PC-3 (cell line): ENCODE measurements around the gene FOXP1. TPM values are rescaled to one million over a fixed set of nuclear protein-coding genes. Genes with fewer than 3 reads are reported as not detected.

Experiments
- ATAC-seq: fragments of 200-7000 bp; cut with Tn5 transposase; 2 replicates; pipeline ENCODE4 v1.9.1; 2020; ENCODE audit warnings: mild to moderate bottlenecking, moderate library complexity
- BruUV-seq: library from RNA; stranded (reverse); fragments of 400-500 nt; replicated peaks from 2 replicates; lab custom pipeline; 2021; lab: Mats Ljungman, UMichigan
- CTCF ChIA-PET: fragments of 300-600 bp; sonication (Branson Sonifier 250); formaldehyde crosslinking; loops from one replicate; lab custom pipeline; 2022; ENCODE audit warnings: antibody characterized with exemption; lab: Charles Lee
- POLR2A ChIA-PET: fragments of 300-600 bp; sonication (Branson Sonifier 250); formaldehyde crosslinking; loops from one replicate; lab custom pipeline; 2022; ENCODE audit warnings: antibody characterized with exemption; ENCODE audit not compliant: unreplicated experiment; lab: Charles Lee
- DNase-seq: peaks from one replicate; pipeline ENCODE4 v3.0.0-alpha.2; 2015
- H2AFZ ChIP-seq: fragments of 300-600 bp; sonication (generic); 2 replicates; pipeline ENCODE4 v1.6.0; 2016; ENCODE audit warnings: antibody characterized with exemption, low read length
- H3F3A ChIP-seq: fragments of 300-600 bp; sonication (generic); one replicate; pipeline ENCODE4 v1.6.0; 2017; ENCODE audit warnings: antibody characterized with exemption, low read length, control low read depth, mild to moderate bottlenecking; ENCODE audit not compliant: unreplicated experiment
- H3K27ac ChIP-seq: fragments of 300-600 bp; sonication (generic); 2 replicates; pipeline ENCODE4 v1.5.1; 2016; ENCODE audit warnings: mild to moderate bottlenecking, low read length
- H3K27me3 ChIP-seq: fragments of 300-600 bp; sonication (generic); 2 replicates; pipeline ENCODE4 v1.6.1; 2016; ENCODE audit warnings: low read length, mixed read lengths
- H3K36me3 ChIP-seq: fragments of 300-600 bp; sonication (generic); 2 replicates; pipeline ENCODE4 v1.6.1; 2016; ENCODE audit warnings: low read depth, mixed run types, low read length, mixed read lengths
- H3K4me1 ChIP-seq: fragments of 300-600 bp; sonication (generic); 2 replicates; pipeline ENCODE4 v1.5.1; 2016; ENCODE audit warnings: low read length; ENCODE audit not compliant: insufficient read depth
- H3K4me2 ChIP-seq: fragments of 300-600 bp; sonication (generic); 2 replicates; pipeline ENCODE4 v1.6.0; 2016; ENCODE audit warnings: low read length
- H3K4me3 ChIP-seq: fragments of 300-600 bp; sonication (generic); 2 replicates; pipeline ENCODE4 v1.5.1; 2016; ENCODE audit warnings: mild to moderate bottlenecking, low read length, mixed read lengths
- H3K79me2 ChIP-seq: fragments of 300-600 bp; sonication (generic); 2 replicates; pipeline ENCODE4 v1.6.1; 2017; ENCODE audit warnings: low read length, mixed read lengths
- H3K9ac ChIP-seq: fragments of 300-600 bp; sonication (generic); 2 replicates; pipeline ENCODE4 v1.6.0; 2016; ENCODE audit warnings: mild to moderate bottlenecking, low read length
- H3K9me2 ChIP-seq: fragments of 300-600 bp; sonication (generic); replicated peaks from 2 replicates; pipeline ENCODE4 v1.6.1; 2016; ENCODE audit warnings: mixed run types, low read length, mixed read lengths
- H3K9me3 ChIP-seq: fragments of 300-600 bp; sonication (generic); 2 replicates; pipeline ENCODE4 v1.6.1; 2016; ENCODE audit warnings: low read length, mixed read lengths
- H4K20me1 ChIP-seq: fragments of 300-600 bp; sonication (generic); 2 replicates; pipeline ENCODE4 v1.6.1; 2016; ENCODE audit warnings: low read length, mixed read lengths
- CTCF ChIP-seq: fragments of 300-600 bp; sonication (generic); conservative IDR thresholded peaks from 2 replicates; pipeline ENCODE4 v1.5.1; 2017; ENCODE audit warnings: antibody characterized with exemption, low read depth, mild to moderate bottlenecking, low read length
- EZH2 ChIP-seq: fragments of 300-600 bp; sonication (generic); IDR thresholded peaks from one replicate; pipeline ENCODE4 v1.6.1; 2017; ENCODE audit warnings: antibody characterized with exemption, mild to moderate bottlenecking, low read length; ENCODE audit not compliant: unreplicated experiment
- EZH2phosphoT487 ChIP-seq: fragments of 300-600 bp; sonication (generic); IDR thresholded peaks from 2 replicates; pipeline ENCODE4 v1.6.1; 2018; ENCODE audit warnings: mild to moderate bottlenecking, antibody characterized with exemption, low read length, borderline replicate concordance
- intact Hi-C: fragments of 100-400 bp; cut with micrococcal nuclease; formaldehyde crosslinking; loops from 2 replicates; pipeline ENCODE4 v1.9.0; 2023
- total RNA-seq: library from RNA; depleted of rRNA; stranded (reverse); fragments of >200 nt; gene quantifications from 2 replicates; pipeline ENCODE4 v1.2.3, GENCODE V29; 2014

The FOXP1 gene
- total RNA-seq, 1 experiment from 2014 or later, result 35.3 TPM

GRCh38 chr3:71332813-71333212, 250.7 kb downstream of the FOXP1 start:
- no peak overlapping the region for H3K4me3 ChIP-seq
- ChIA-PET POLR2A (no interaction called here), CTCF (no interaction called here)
- no TSS peak for BruUV-seq
- DNase-seq (no peak), ATAC-seq (no peak)
- H3K9me2 ChIP-seq, result no peaks in the 10 kb centered on the region
- no peaks in the 10 kb centered on the region for H3K27me3 ChIP-seq
- no peak overlapping the region for H3K27ac ChIP-seq
- H3K4me2 ChIP-seq, result no peak overlapping the region
- intact Hi-C loops, result no loop called here
- no peak overlapping the region for H2AFZ ChIP-seq
- no peaks in the 10 kb centered on the region for H3K79me2 ChIP-seq
- no peaks in the 10 kb centered on the region for H3K9me3 ChIP-seq
- H3K36me3 ChIP-seq, result no peaks in the 10 kb centered on the region
- H3F3A ChIP-seq, result no peaks in the 10 kb centered on the region
- no peak for TF ChIP-seq EZH2
- TF ChIP-seq CTCF, result no peak
- TF ChIP-seq EZH2phosphoT487, result no peak
- no peaks in the 10 kb centered on the region for H4K20me1 ChIP-seq
- no peaks in the 10 kb centered on the region for H3K4me1 ChIP-seq
- no peak overlapping the region for H3K9ac ChIP-seq

- no peaks in the 10 kb centered on the region for H3K79me2 ChIP-seq
- no peak overlapping the region for H3K4me3 ChIP-seq
- H3K9me3 ChIP-seq, result no peaks in the 10 kb centered on the region
- ChIA-PET CTCF (no interaction called here), POLR2A (no interaction called here)
- H3K4me1 ChIP-seq, result no peaks in the 10 kb centered on the region
- H3K36me3 ChIP-seq, result no peaks in the 10 kb centered on the region
- no peak for ATAC-seq
- no peak overlapping the region for H2AFZ ChIP-seq
- no peaks in the 10 kb centered on the region for H3F3A ChIP-seq
- H3K27ac ChIP-seq, result no peak overlapping the region
- BruUV-seq, result no TSS peak
- no peaks in the 10 kb centered on the region for H3K27me3 ChIP-seq
- no peaks in the 10 kb centered on the region for H3K9me2 ChIP-seq
- no peak for DNase-seq
- H3K4me2 ChIP-seq, result no peak overlapping the region
- H3K9ac ChIP-seq, result no peak overlapping the region
- intact Hi-C loops, result no loop called here
- H4K20me1 ChIP-seq, result no peaks in the 10 kb centered on the region
- no peak for TF ChIP-seq EZH2phosphoT487
- TF ChIP-seq CTCF, result no peak
- TF ChIP-seq EZH2, result no peak
Observed at GRCh38 chr3:71330909-71331308, 252.6 kb downstream of the FOXP1 start.

GRCh38 chr3:71330505-71330904, 253.0 kb downstream of the FOXP1 start:
- H3K9me3 ChIP-seq, result no peaks in the 10 kb centered on the region
- H3K36me3 ChIP-seq, result no peaks in the 10 kb centered on the region
- TF ChIP-seq EZH2, result no peak
- no peak for TF ChIP-seq CTCF
- no peak for TF ChIP-seq EZH2phosphoT487
- BruUV-seq, result no TSS peak
- no peaks in the 10 kb centered on the region for H4K20me1 ChIP-seq
- H3K27me3 ChIP-seq, result no peaks in the 10 kb centered on the region
- intact Hi-C loops, result no loop called here
- H3K9me2 ChIP-seq, result no peaks in the 10 kb centered on the region
- CTCF ChIA-PET, result no interaction called here
- H3K4me1 ChIP-seq, result no peaks in the 10 kb centered on the region
- POLR2A ChIA-PET, result interaction anchor here (0.6 kb wide), 1 partner anchor 245 kb away, joined by 3 read pairs; no protein-coding TSS in a partner anchor
- no peak overlapping the region for H2AFZ ChIP-seq
- H3K9ac ChIP-seq, result no peak overlapping the region
- H3K4me2 ChIP-seq, result no peak overlapping the region
- H3K4me3 ChIP-seq, result no peak overlapping the region
- no peak for DNase-seq
- H3K27ac ChIP-seq, result no peak overlapping the region
- no peak for ATAC-seq
- H3K79me2 ChIP-seq, result no peaks in the 10 kb centered on the region
- no peaks in the 10 kb centered on the region for H3F3A ChIP-seq
